Tibial nerve (tissue), 4 donors: Measurements from ENCODE around the gene PTPRD. TPM values are rescaled to one million over a fixed set of nuclear protein-coding genes. Genes with fewer than 3 reads are reported as not detected.

ENCODE experiments used
- DNase-seq, 2 donors: peaks; one replicate each; pipeline ENCODE4 v3.0.0-alpha.2; 2019; ENCODE audit warnings: low spot score in 2 of 2
- H3K27ac ChIP-seq, 4 donors: fragments of 200-600 bp; sonication (generic) in 3 of 4; one replicate each; pipeline ENCODE4 v1.5.1; 2017 to 2019; ENCODE audit warnings: mild to moderate bottlenecking in 1 of 4
- H3K27me3 ChIP-seq, 2 donors: fragments of 200-600 bp; sonication (generic) in 1 of 2; one replicate each; pipeline versions ENCODE4 v1.5.1 to v1.6.0; 2017 to 2019
- H3K36me3 ChIP-seq, 3 donors: fragments of 200-600 bp; sonication (generic); one replicate each; pipeline ENCODE4 v1.5.1; 2018 to 2019
- H3K4me1 ChIP-seq, 4 donors: fragments of 200-600 bp; sonication (generic) in 3 of 4; one replicate each; pipeline ENCODE4 v1.5.1; 2017 to 2019
- H3K4me3 ChIP-seq, 4 donors: fragments of 200-600 bp; sonication (generic) in 3 of 4; one replicate each; pipeline ENCODE4 v1.5.1; 2017 to 2019; ENCODE audit warnings: mild to moderate bottlenecking in 1 of 4, moderate library complexity in 1 of 4
- H3K9me3 ChIP-seq, 4 donors: fragments of 200-600 bp; sonication (generic) in 3 of 4; one replicate each; pipeline ENCODE4 v1.5.1; 2017 to 2019
- CTCF ChIP-seq, 5 experiments: fragments of 200-600 bp in 3 of 5; fragments of 450-650 bp in 2 of 5; sonication (generic) in 3 of 5; IDR thresholded peaks; one replicate each; pipeline ENCODE4 v1.5.1; 2016 to 2019; ENCODE audit warnings: antibody characterized with exemption in 5 of 5, mild to moderate bottlenecking in 3 of 5, moderate library complexity in 2 of 5
- EP300 ChIP-seq, 2 donors: sonication (generic); formaldehyde crosslinking; IDR thresholded peaks; one replicate each; pipeline ENCODE4 v1.6.1; 2017; ENCODE audit warnings: antibody characterized with exemption in 2 of 2, mild to moderate bottlenecking in 1 of 2
- POLR2A ChIP-seq, 2 donors: fragments of 450-650 bp; IDR thresholded peaks; one replicate each; pipeline ENCODE4 v1.6.1; 2017; ENCODE audit warnings: antibody characterized with exemption in 2 of 2, mild to moderate bottlenecking in 2 of 2, moderate library complexity in 2 of 2
- WGBS, 2 donors: methylation state at CpG; one replicate each; pipeline ENCODE4 v1.1.5; 2018; 5-methylcytosine and 5-hydroxymethylcytosine counted together
- total RNA-seq, 4 donors: library from RNA; depleted of rRNA; stranded (reverse); fragments of >200 nt; gene quantifications; one replicate each; pipeline ENCODE4 v1.1.0, GENCODE V29; 2016

Gene PTPRD
- total RNA-seq, 4 donors from 2014 or later, result 1.7 to 13.2 (median 5.1) TPM

GRCh38 chr9:9783711-9784110 is 829.1 kb downstream of the PTPRD start:
- 65 to 69% methylated on average over 4 of the region's 4 CpGs for WGBS, 2 donors
- Histone ChIP-seq H3K4me3 (no peak overlapping the region), H3K9me3 (no peaks in the 10 kb centered on the region), H3K4me1 (no peaks in the 10 kb centered on the region), H3K27me3 (no peaks in the 10 kb centered on the region), H3K36me3 (no peaks in the 10 kb centered on the region), H3K27ac (no peak overlapping the region)
- no peak for DNase-seq
- TF ChIP-seq POLR2A (IDR thresholded peaks at IDR 0.05), result no peak
- TF ChIP-seq CTCF (IDR thresholded peaks at IDR 0.05), result no peak
- TF ChIP-seq EP300 (IDR thresholded peaks at IDR 0.05), result no peak

- DNase-seq, result no peak
- 34 to 39% methylated on average over 2 of the region's 2 CpGs for WGBS, 2 donors
- Histone ChIP-seq H3K27me3 (no peaks in the 10 kb centered on the region), H3K36me3 (no peaks in the 10 kb centered on the region), H3K4me3 (no peak overlapping the region), H3K9me3 (no peaks in the 10 kb centered on the region), H3K27ac (no peak overlapping the region), H3K4me1 (no peaks in the 10 kb centered on the region)
- TF ChIP-seq EP300 (IDR thresholded peaks at IDR 0.05), result no peak
- TF ChIP-seq CTCF (IDR thresholded peaks at IDR 0.05), result no peak
- no peak for TF ChIP-seq POLR2A (IDR thresholded peaks at IDR 0.05)
These were observed 829.6 kb downstream of the PTPRD start for GRCh38 chr9:9783211-9783610.

- H3K27ac ChIP-seq, result no peak overlapping the region
- H3K4me1 ChIP-seq, result no peaks in the 10 kb centered on the region
- H3K9me3 ChIP-seq, result no peaks in the 10 kb centered on the region
- no peak for TF ChIP-seq CTCF (IDR thresholded peaks at IDR 0.05)
- no peak for TF ChIP-seq EP300 (IDR thresholded peaks at IDR 0.05)
- no peak for TF ChIP-seq POLR2A (IDR thresholded peaks at IDR 0.05)
- no peaks in the 10 kb centered on the region for H3K36me3 ChIP-seq
- DNase-seq, result no peak
- no peak overlapping the region for H3K4me3 ChIP-seq
- H3K27me3 ChIP-seq, result no peaks in the 10 kb centered on the region
- WGBS, 2 donors, result 80 to 86% methylated on average over 6 of the region's 6 CpGs
These were observed 834.5 kb downstream of the PTPRD start for GRCh38 chr9:9778293-9778692.

GRCh38 chr9:9774471-9774870 is 838.3 kb downstream of the PTPRD start:
- H3K27ac ChIP-seq, result no peak overlapping the region
- H3K4me3 ChIP-seq, result no peak overlapping the region
- H3K27me3 ChIP-seq, result no peaks in the 10 kb centered on the region
- no peak for TF ChIP-seq EP300 (IDR thresholded peaks at IDR 0.05)
- TF ChIP-seq POLR2A (IDR thresholded peaks at IDR 0.05), result no peak
- TF ChIP-seq CTCF (IDR thresholded peaks at IDR 0.05), result no peak
- 81 to 93% methylated on average over 2 of the region's 2 CpGs for WGBS, 2 donors
- H3K4me1 ChIP-seq, result no peaks in the 10 kb centered on the region
- H3K9me3 ChIP-seq, result no peaks in the 10 kb centered on the region
- DNase-seq, result no peak
- no peaks in the 10 kb centered on the region for H3K36me3 ChIP-seq

- H3K27me3 ChIP-seq, result no peaks in the 10 kb centered on the region
- 88 to 91% methylated on average over 3 of the region's 3 CpGs for WGBS, 2 donors
- no peaks in the 10 kb centered on the region for H3K9me3 ChIP-seq
- no peaks in the 10 kb centered on the region for H3K4me1 ChIP-seq
- H3K36me3 ChIP-seq, result no peaks in the 10 kb centered on the region
- TF ChIP-seq EP300 (IDR thresholded peaks at IDR 0.05) (no peak), POLR2A (IDR thresholded peaks at IDR 0.05) (no peak), CTCF (IDR thresholded peaks at IDR 0.05) (no peak)
- H3K4me3 ChIP-seq, result no peak overlapping the region
- no peak overlapping the region for H3K27ac ChIP-seq
- no peak for DNase-seq
These were observed 841.5 kb downstream of the PTPRD start for GRCh38 chr9:9771314-9771713.
